Measurements from ENCODE around the gene IFT43. TPM values are rescaled to one million over a fixed set of nuclear protein-coding genes. Genes with fewer than 3 reads are reported as not detected.
A peak's percentile ranks its signal among the peaks of the same experiment; 100 is the strongest.

IFT43 gene
- total and polyA plus RNA-seq, 10 of the 15 experiments (the other 5 are each of a cell fraction or from before 2014, with no cell fraction given): 8.2 to 24.8 (median 14.0) TPM

DNA sequence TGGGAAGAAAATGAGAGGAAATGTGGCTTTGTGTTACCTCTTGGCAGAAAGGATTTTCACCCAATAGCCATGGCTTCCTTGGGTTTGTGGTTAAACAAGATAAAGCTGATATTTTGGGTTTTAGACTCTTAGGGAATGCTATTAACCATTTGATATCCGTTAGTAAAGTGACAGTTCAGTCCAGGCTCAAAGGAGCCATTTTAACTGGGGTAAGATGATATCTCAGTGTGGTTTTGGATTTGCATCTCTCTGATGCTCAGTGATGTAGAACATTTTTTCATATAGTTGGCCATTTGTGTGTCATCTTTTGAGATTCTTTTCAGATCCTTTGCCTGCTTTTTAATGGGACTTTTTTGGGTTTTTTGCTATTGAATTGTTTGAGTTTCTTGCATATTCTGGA is 30.1 kb downstream of the IFT43 start:
- CTCF ChIA-PET: interaction anchor here (0.8 to 1.8 kb wide), 2 partner anchors 33 to 307 kb away, joined by 3 to 4 read pairs; no protein-coding TSS in a partner anchor
- Histone ChIP-seq H3K4me1 (ENCODE audit: control insufficient read depth, insufficient read depth, low read length) (peaks cover 9% of the 10 kb centered on the region), H3K79me2 (ENCODE audit: control insufficient read depth, insufficient read depth, low read length) (no peaks in the 10 kb centered on the region), H3K4me2 (ENCODE audit: control insufficient read depth, insufficient read depth) (peak overlapping the region; percentile 5; the same call in 1 of the 2 replicates), H3K36me3 (ENCODE audit: control insufficient read depth in 2 of 2, insufficient read depth in 2 of 2, low read length in 1 of 2) (no peaks in the 10 kb centered on the region; a peak in 1 of 4 replicates), H4K20me1 (ENCODE audit: control insufficient read depth, insufficient read depth) (no peaks in the 10 kb centered on the region), H3K27me3 (replicated peaks in 1 of 2; ENCODE audit: control insufficient read depth in 2 of 2, insufficient read depth in 2 of 2, low read length in 1 of 2) (no peaks in the 10 kb centered on the region), H2AFZ (ENCODE audit: control insufficient read depth, low read depth, low read length) (peak overlapping the region; percentile 50), H3K9ac (ENCODE audit: control insufficient read depth, insufficient read depth, low read length) (no peak overlapping the region), H3K4me3 (no peak overlapping the region), H3K9me3 (replicated peaks; ENCODE audit: control insufficient read depth, insufficient read depth, low read length) (peaks cover 3% of the 10 kb centered on the region), H3K27ac (ENCODE audit: control insufficient read depth, insufficient read depth) (no peak overlapping the region)
- SMC1A ChIA-PET (ENCODE audit: uncharacterized antibody, unreplicated experiment): interaction anchor here (0.6 kb wide), 2 partner anchors 11 to 60 kb away, joined by 3 read pairs; no protein-coding TSS in a partner anchor
- RAD21 ChIA-PET (ENCODE audit: unreplicated experiment): no interaction called here
- FAIRE-seq: no peak
- BruUV-seq (replicated peaks): no TSS peak
- intact Hi-C loops (cut with micrococcal nuclease; ENCODE audit: unreplicated experiment) (no loop called here), in situ Hi-C loops (cut with MboI) (no loop called here)
- peak; percentile 12 for DNase-seq (ENCODE audit: low read depth, low spot score)
- ATAC-seq: peak; percentile 76
- TF ChIP-seq SMC3 (IDR thresholded peaks at IDR 0.05; ENCODE audit: borderline replicate concordance, low read length) (no peak), POU2F2 (IDR thresholded peaks at IDR 0.05; ENCODE audit: borderline replicate concordance, low read depth, low read length) (peak; percentile 80; the same call in 1 of the 3 replicates), YY1 (IDR thresholded peaks at IDR 0.05; ENCODE audit: low read depth, low read length) (peak; percentile 56; the same call in 1 of the 2 replicates), RUNX3 (IDR thresholded peaks at IDR 0.05; ENCODE audit: low read length) (peak; percentile 55)
- POLR2A ChIA-PET: no interaction called here
- WGBS (ENCODE audit: insufficient coverage, insufficient replicate concordance, low lambda C conversion rate, missing lambda C conversion rate): 39% methylated on average over 1 of the region's 1 CpG

DNA sequence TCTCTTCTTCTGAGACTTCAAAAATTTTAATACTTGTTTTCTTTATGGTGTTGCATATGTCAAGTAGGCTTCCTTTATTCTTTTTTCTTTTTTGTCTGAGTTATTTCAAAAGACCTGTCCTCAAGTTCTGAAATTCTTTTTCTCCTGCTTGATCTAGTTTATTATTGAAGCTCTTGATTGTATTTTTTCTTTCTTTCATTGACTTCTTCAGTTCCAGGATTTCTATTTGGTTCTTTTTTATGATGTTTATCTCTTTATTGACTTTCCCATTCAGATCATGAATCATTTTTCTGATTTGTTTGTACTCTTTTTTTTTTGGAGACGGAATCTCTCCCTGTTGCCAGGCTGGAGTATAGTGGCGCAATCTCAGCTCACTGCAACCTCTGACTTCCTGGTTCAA is 34.1 kb downstream of the IFT43 start:
- no TSS peak for BruUV-seq (replicated peaks)
- intact Hi-C loops (cut with micrococcal nuclease; ENCODE audit: unreplicated experiment): no loop called here
- in situ Hi-C loops (cut with MboI): no loop called here
- peaks cover 0 to 7% of the 10 kb centered on the region in 2 experiments; a peak in 1 of 4 replicates for H3K36me3 ChIP-seq (ENCODE audit: control insufficient read depth in 2 of 2, insufficient read depth in 2 of 2, low read length in 1 of 2)
- H3K9ac ChIP-seq (ENCODE audit: control insufficient read depth, insufficient read depth, low read length): no peak overlapping the region
- 100% methylated on average over 2 of the region's 2 CpGs for WGBS (ENCODE audit: insufficient coverage, insufficient replicate concordance, low lambda C conversion rate, missing lambda C conversion rate)
- peaks cover 18% of the 10 kb centered on the region for H3K4me1 ChIP-seq (ENCODE audit: control insufficient read depth, insufficient read depth, low read length)
- H3K4me3 ChIP-seq: no peak overlapping the region
- H3K27me3 ChIP-seq (replicated peaks in 1 of 2; ENCODE audit: control insufficient read depth in 2 of 2, insufficient read depth in 2 of 2, low read length in 1 of 2): no peaks in the 10 kb centered on the region
- ChIA-PET CTCF (interaction anchor here (0.6 kb wide), 1 partner anchor 327 kb away, joined by 3 read pairs; no protein-coding TSS in a partner anchor), SMC1A (ENCODE audit: uncharacterized antibody, unreplicated experiment) (interaction anchor here (1.1 kb wide), 1 partner anchor 166 kb away, joined by 3 read pairs; no protein-coding TSS in a partner anchor), RAD21 (ENCODE audit: unreplicated experiment) (no interaction called here), POLR2A (no interaction called here)
- peaks cover 3% of the 10 kb centered on the region for H3K9me3 ChIP-seq (replicated peaks; ENCODE audit: control insufficient read depth, insufficient read depth, low read length)
- H3K79me2 ChIP-seq (ENCODE audit: control insufficient read depth, insufficient read depth, low read length): no peaks in the 10 kb centered on the region
- H3K27ac ChIP-seq (ENCODE audit: control insufficient read depth, insufficient read depth): no peak overlapping the region
- no peak for DNase-seq (ENCODE audit: low read depth, low spot score)
- H2AFZ ChIP-seq (ENCODE audit: control insufficient read depth, low read depth, low read length): no peak overlapping the region
- no peak for ATAC-seq
- no peak for FAIRE-seq
- no peaks in the 10 kb centered on the region for H4K20me1 ChIP-seq (ENCODE audit: control insufficient read depth, insufficient read depth)
- no peak overlapping the region for H3K4me2 ChIP-seq (ENCODE audit: control insufficient read depth, insufficient read depth)
- no peak for TF ChIP-seq RBBP5 (conservative IDR thresholded peaks at IDR 0.05)
- TF ChIP-seq, protein P1, sequence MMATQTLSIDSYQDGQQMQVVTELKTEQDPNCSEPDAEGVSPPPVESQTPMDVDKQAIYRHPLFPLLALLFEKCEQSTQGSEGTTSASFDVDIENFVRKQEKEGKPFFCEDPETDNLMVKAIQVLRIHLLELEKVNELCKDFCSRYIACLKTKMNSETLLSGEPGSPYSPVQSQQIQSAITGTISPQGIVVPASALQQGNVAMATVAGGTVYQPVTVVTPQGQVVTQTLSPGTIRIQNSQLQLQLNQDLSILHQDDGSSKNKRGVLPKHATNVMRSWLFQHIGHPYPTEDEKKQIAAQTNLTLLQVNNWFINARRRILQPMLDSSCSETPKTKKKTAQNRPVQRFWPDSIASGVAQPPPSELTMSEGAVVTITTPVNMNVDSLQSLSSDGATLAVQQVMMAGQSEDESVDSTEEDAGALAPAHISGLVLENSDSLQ (IDR thresholded peaks at IDR 0.05): no peak
- no peak for TF ChIP-seq SPI1 (IDR thresholded peaks at IDR 0.05; ENCODE audit: borderline replicate concordance, insufficient read depth, low read depth, low read length)
- TF ChIP-seq SREBF1 (IDR thresholded peaks at IDR 0.05; ENCODE audit: low read length): no peak
- no peak for TF ChIP-seq ESRRA (IDR thresholded peaks at IDR 0.05; ENCODE audit: low read length)
- no peak for TF ChIP-seq NR2F1 (conservative IDR thresholded peaks at IDR 0.05)
- TF ChIP-seq NR2C1 (IDR thresholded peaks at IDR 0.05): no peak
- no peak for TF ChIP-seq SRF (IDR thresholded peaks at IDR 0.05; ENCODE audit: low read depth in 2 of 2, low read length in 2 of 2)
- TF ChIP-seq, protein P2, sequence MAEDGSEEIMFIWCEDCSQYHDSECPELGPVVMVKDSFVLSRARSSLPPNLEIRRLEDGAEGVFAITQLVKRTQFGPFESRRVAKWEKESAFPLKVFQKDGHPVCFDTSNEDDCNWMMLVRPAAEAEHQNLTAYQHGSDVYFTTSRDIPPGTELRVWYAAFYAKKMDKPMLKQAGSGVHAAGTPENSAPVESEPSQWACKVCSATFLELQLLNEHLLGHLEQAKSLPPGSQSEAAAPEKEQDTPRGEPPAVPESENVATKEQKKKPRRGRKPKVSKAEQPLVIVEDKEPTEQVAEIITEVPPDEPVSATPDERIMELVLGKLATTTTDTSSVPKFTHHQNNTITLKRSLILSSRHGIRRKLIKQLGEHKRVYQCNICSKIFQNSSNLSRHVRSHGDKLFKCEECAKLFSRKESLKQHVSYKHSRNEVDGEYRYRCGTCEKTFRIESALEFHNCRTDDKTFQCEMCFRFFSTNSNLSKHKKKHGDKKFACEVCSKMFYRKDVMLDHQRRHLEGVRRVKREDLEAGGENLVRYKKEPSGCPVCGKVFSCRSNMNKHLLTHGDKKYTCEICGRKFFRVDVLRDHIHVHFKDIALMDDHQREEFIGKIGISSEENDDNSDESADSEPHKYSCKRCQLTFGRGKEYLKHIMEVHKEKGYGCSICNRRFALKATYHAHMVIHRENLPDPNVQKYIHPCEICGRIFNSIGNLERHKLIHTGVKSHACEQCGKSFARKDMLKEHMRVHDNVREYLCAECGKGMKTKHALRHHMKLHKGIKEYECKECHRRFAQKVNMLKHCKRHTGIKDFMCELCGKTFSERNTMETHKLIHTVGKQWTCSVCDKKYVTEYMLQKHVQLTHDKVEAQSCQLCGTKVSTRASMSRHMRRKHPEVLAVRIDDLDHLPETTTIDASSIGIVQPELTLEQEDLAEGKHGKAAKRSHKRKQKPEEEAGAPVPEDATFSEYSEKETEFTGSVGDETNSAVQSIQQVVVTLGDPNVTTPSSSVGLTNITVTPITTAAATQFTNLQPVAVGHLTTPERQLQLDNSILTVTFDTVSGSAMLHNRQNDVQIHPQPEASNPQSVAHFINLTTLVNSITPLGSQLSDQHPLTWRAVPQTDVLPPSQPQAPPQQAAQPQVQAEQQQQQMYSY (CRISPR knock-in tag; IDR thresholded peaks at IDR 0.05): no peak
